ENCODE measurements around the gene NPTX2.

The NPTX2 gene

GRCh38 chr7:98619450-98620321 is 2.6 kb downstream of the NPTX2 start:
- peak; percentile 45 for DNase-seq

GRCh38 chr7:98621573-98622482 is 4.7 kb downstream of the NPTX2 start:
- no peak for DNase-seq

GRCh38 chr7:98622926-98623325 is 5.8 kb downstream of the NPTX2 start:
- no peak for DNase-seq

GRCh38 chr7:98624846-98625420 is 7.8 kb downstream of the NPTX2 start:
- no peak for DNase-seq

GRCh38 chr7:98626460-98627412 is 9.7 kb downstream of the NPTX2 start:
- DNase-seq: no peak

GRCh38 chr7:98627413-98627790 is 10.3 kb downstream of the NPTX2 start:
- DNase-seq: no peak

- no peak for DNase-seq
Measured at GRCh38 chr7:98628418-98628817, 11.3 kb downstream of the NPTX2 start.

- DNase-seq: no peak
Measured at GRCh38 chr7:98629001-98629431, 11.9 kb downstream of the NPTX2 start.

- no peak for DNase-seq
Measured at GRCh38 chr7:98630149-98630548, 13.1 kb downstream of the NPTX2 start.

- DNase-seq: no peak
Measured at GRCh38 chr7:98630770-98631169, 13.7 kb downstream of the NPTX2 start.

GRCh38 chr7:98638853-98639252 is 21.8 kb downstream of the NPTX2 start:
- no peak for DNase-seq

GRCh38 chr7:98640375-98640774 is 23.3 kb downstream of the NPTX2 start:
- DNase-seq: no peak

GRCh38 chr7:98641646-98642500 is 24.8 kb downstream of the NPTX2 start:
- DNase-seq: peak; percentile 33

GRCh38 chr7:98643236-98643985 is 26.3 kb downstream of the NPTX2 start:
- no peak for DNase-seq

- no peak for DNase-seq
Measured at GRCh38 chr7:98646465-98646864, 29.4 kb downstream of the NPTX2 start.

- peak; percentile 26 for DNase-seq
Measured at GRCh38 chr7:98647326-98647725, 30.2 kb downstream of the NPTX2 start.

GRCh38 chr7:98651760-98652159 is 34.7 kb downstream of the NPTX2 start:
- DNase-seq: no peak

GRCh38 chr7:98653601-98654310 is 36.7 kb downstream of the NPTX2 start:
- no peak for DNase-seq

GRCh38 chr7:98654524-98655272 is 37.6 kb downstream of the NPTX2 start:
- no peak for DNase-seq
